H9 (cell line): ENCODE measurements around the gene RACGAP1. TPM values are rescaled to one million over a fixed set of nuclear protein-coding genes. Genes with fewer than 3 reads are reported as not detected.

ENCODE experiments used
- DNase-seq: peaks from one replicate; pipeline ENCODE4 v3.0.0-alpha.2; 2017
- H2AFZ ChIP-seq: one replicate; pipeline ENCODE4 v1.6.1; 2013; ENCODE audit warnings: mild to moderate bottlenecking, low read length, control low read depth, moderate library complexity
- H2AK5ac ChIP-seq: 2 replicates; pipeline ENCODE4 v1.6.1; 2013; ENCODE audit warnings: low read length, control low read depth, mixed read lengths; ENCODE audit not compliant: insufficient read length
- H2BK120ac ChIP-seq: one replicate; pipeline ENCODE4 v1.6.1; 2013; ENCODE audit warnings: low read depth, mild to moderate bottlenecking, low read length, control low read depth, inconsistent platforms; ENCODE audit not compliant: poor library complexity, severe bottlenecking
- H2BK12ac ChIP-seq: 2 replicates; pipeline ENCODE4 v1.6.1; 2013; ENCODE audit warnings: low read length, control low read depth, mixed read lengths, low read depth; ENCODE audit not compliant: insufficient read length
- H2BK15ac ChIP-seq: 2 replicates; pipeline ENCODE4 v1.6.1; 2013; ENCODE audit warnings: low read depth, low read length, control low read depth
- H2BK20ac ChIP-seq: one replicate; pipeline ENCODE4 v1.6.1; 2013; ENCODE audit warnings: low read depth, mild to moderate bottlenecking, low read length, control low read depth, inconsistent platforms; ENCODE audit not compliant: poor library complexity, severe bottlenecking
- H2BK5ac ChIP-seq: 2 replicates; pipeline ENCODE4 v1.6.1; 2013; ENCODE audit warnings: low read length, control low read depth, mixed read lengths; ENCODE audit not compliant: insufficient read length
- H3K14ac ChIP-seq: 2 replicates; pipeline ENCODE4 v1.6.1; 2013; ENCODE audit warnings: low read length, control low read depth; ENCODE audit not compliant: insufficient read depth
- H3K18ac ChIP-seq: 2 replicates; pipeline ENCODE4 v1.6.1; 2013; ENCODE audit warnings: low read depth, mild to moderate bottlenecking, mixed read lengths, low read length, control low read depth; ENCODE audit not compliant: insufficient read length
- H3K23ac ChIP-seq: 2 replicates; pipeline ENCODE4 v1.6.1; 2013; ENCODE audit warnings: low read length, control low read depth, mixed read lengths, low read depth; ENCODE audit not compliant: insufficient read length
- H3K23me2 ChIP-seq: 2 replicates; pipeline ENCODE4 v1.6.1; 2013; ENCODE audit warnings: low read depth, mild to moderate bottlenecking, mixed read lengths, low read length, control low read depth; ENCODE audit not compliant: insufficient read length, poor library complexity, severe bottlenecking
- H3K27ac ChIP-seq: 2 replicates; pipeline ENCODE4 v1.5.1; 2013; ENCODE audit warnings: low read length, control low read depth, mixed read lengths, low read depth; ENCODE audit not compliant: insufficient read length
- H3K27me3 ChIP-seq: 2 replicates; pipeline ENCODE4 v1.6.1; 2013; ENCODE audit warnings: low read length, control low read depth, inconsistent platforms; ENCODE audit not compliant: insufficient read depth
- H3K4ac ChIP-seq: 2 replicates; pipeline ENCODE4 v1.6.1; 2013; ENCODE audit warnings: low read depth, mild to moderate bottlenecking, control low read depth, inconsistent platforms, low read length, moderate library complexity
- H3K4me1 ChIP-seq: 2 replicates; pipeline ENCODE4 v1.6.1; 2013; ENCODE audit warnings: low read length, control low read depth, inconsistent platforms; ENCODE audit not compliant: insufficient read depth
- H3K4me2 ChIP-seq: 2 replicates; pipeline ENCODE4 v1.6.1; 2013; ENCODE audit warnings: low read length, control low read depth, mixed read lengths; ENCODE audit not compliant: insufficient read length, insufficient read depth
- H3K56ac ChIP-seq: 2 replicates; pipeline ENCODE4 v1.6.1; 2013; ENCODE audit warnings: low read depth, mild to moderate bottlenecking, mixed read lengths, low read length, control low read depth; ENCODE audit not compliant: insufficient read length
- H3K79me1 ChIP-seq: 2 replicates; pipeline ENCODE4 v1.6.1; 2013; ENCODE audit warnings: low read depth, mild to moderate bottlenecking, moderate library complexity, low read length, control low read depth, inconsistent platforms; ENCODE audit not compliant: insufficient read depth, poor library complexity, severe bottlenecking
- H3K79me2 ChIP-seq: 2 replicates; pipeline ENCODE4 v1.6.1; 2013; ENCODE audit warnings: low read length, control low read depth, inconsistent platforms; ENCODE audit not compliant: insufficient read depth
- H3K9ac ChIP-seq: 2 replicates; pipeline ENCODE4 v1.6.1; 2013; ENCODE audit warnings: low read length, control low read depth, mixed read lengths; ENCODE audit not compliant: insufficient read length; ENCODE audit errors: extremely low read depth
- H3K9me3 ChIP-seq: one replicate; pipeline ENCODE4 v1.6.1; 2013; ENCODE audit warnings: low read depth, low read length, inconsistent platforms; ENCODE audit not compliant: control insufficient read depth
- H3T11ph ChIP-seq: one replicate; pipeline ENCODE4 v1.6.1; 2013; ENCODE audit warnings: mild to moderate bottlenecking, low read length, control low read depth, inconsistent platforms
- H4K20me1 ChIP-seq: one replicate; pipeline ENCODE4 v1.6.1; 2013; ENCODE audit not compliant: control insufficient read depth, insufficient read length, insufficient read depth
- H4K5ac ChIP-seq: 2 replicates; pipeline ENCODE4 v1.6.1; 2013; ENCODE audit warnings: low read depth, mild to moderate bottlenecking, mixed read lengths, low read length, control low read depth; ENCODE audit not compliant: insufficient read length
- H4K8ac ChIP-seq: replicated peaks from 2 replicates; pipeline ENCODE4 v1.6.1; 2013; ENCODE audit warnings: low read length, control low read depth, mixed read lengths, low read depth; ENCODE audit not compliant: insufficient read length
- H4K91ac ChIP-seq: 2 replicates; pipeline ENCODE4 v1.6.1; 2013; ENCODE audit warnings: low read depth, mild to moderate bottlenecking, moderate library complexity, mixed read lengths, low read length, control low read depth; ENCODE audit not compliant: insufficient read length
- H3K27ac Mint-ChIP-seq, 3 experiments: 2 replicates in 2 of 3; 3 replicates in 1 of 3; pipeline ENCODE4 v1.8.0; 2020 to 2021; ENCODE audit warnings: mixed read lengths in 3 of 3, mild to moderate bottlenecking in 1 of 3, moderate library complexity in 1 of 3
- H3K27me3 Mint-ChIP-seq: 2 replicates; pipeline ENCODE4 v1.8.0; 2021; ENCODE audit warnings: low read depth, mild to moderate bottlenecking, moderate library complexity, mixed read lengths
- H3K36me3 Mint-ChIP-seq, 3 experiments: 2 replicates in 2 of 3; 3 replicates in 1 of 3; pipeline ENCODE4 v1.8.0; 2020 to 2021; ENCODE audit warnings: low read depth in 3 of 3, mixed read lengths in 3 of 3; ENCODE audit not compliant: insufficient read depth in 1 of 3
- H3K4me1 Mint-ChIP-seq, 2 experiments: 2 replicates each; pipeline ENCODE4 v1.8.0; 2020; ENCODE audit warnings: mixed read lengths in 2 of 2
- H3K4me3 Mint-ChIP-seq, 2 experiments: 2 replicates in 1 of 2; 3 replicates in 1 of 2; pipeline ENCODE4 v1.8.0; 2020 to 2021; ENCODE audit warnings: mild to moderate bottlenecking in 2 of 2, mixed read lengths in 2 of 2, moderate library complexity in 1 of 2
- H3K9me3 Mint-ChIP-seq, 2 experiments: 2 replicates in 1 of 2; 3 replicates in 1 of 2; pipeline ENCODE4 v1.8.0; 2020; ENCODE audit warnings: mild to moderate bottlenecking in 2 of 2, mixed read lengths in 2 of 2, moderate library complexity in 1 of 2
- CTCF ChIP-seq: fragments of 200-600 bp; sonication (generic); conservative IDR thresholded peaks from 3 replicates; pipeline ENCODE4 v1.8.0; 2021; ENCODE audit warnings: antibody characterized with exemption, mild to moderate bottlenecking
- WGBS: extraction: QIAGEN DNeasy Blood & Tissue Kit; methylation state at CpG from one replicate; pipeline ENCODE4 v1.1.7; 2013; ENCODE audit warnings: missing lambda C conversion rate, low lambda C conversion rate, mixed read lengths; ENCODE audit not compliant: insufficient read length; ENCODE audit errors: extremely low coverage; 5-methylcytosine and 5-hydroxymethylcytosine counted together
- total RNA-seq: library from RNA; stranded (reverse); gene quantifications from 2 replicates; pipeline ENCODE4 v1.2.1, GENCODE V29; 2021

The RACGAP1 gene
- total RNA-seq, 1 experiment from 2014 or later, result 64.8 TPM

DNA sequence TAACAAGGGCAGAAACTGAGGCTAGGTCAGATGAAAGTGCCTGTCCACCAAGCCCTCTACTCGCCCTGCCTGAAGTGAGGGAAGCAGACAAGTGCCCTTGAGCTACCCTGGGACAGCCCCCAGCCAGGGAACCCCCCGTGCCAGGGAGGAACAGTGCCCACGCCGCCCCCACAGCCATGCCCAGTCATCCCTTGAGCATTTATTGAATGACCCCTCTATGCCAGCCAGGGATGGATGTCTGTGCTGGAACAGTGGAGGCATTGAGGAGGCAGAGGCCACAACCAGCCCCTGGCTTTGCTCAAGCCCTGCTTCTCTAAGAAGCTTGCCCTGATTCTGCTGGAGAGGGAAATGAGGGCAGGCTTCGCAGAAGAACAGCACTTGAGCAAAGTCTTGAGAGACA is 56.3 kb downstream of the RACGAP1 start:
- Histone ChIP-seq H3K27me3 (peaks cover 2% of the 10 kb centered on the region; the same call in 1 of the 2 replicates), H3K9ac (no peak overlapping the region), H3K14ac (no peak overlapping the region), H3K23ac (no peak overlapping the region), H3K79me2 (no peaks in the 10 kb centered on the region), H4K5ac (no peak overlapping the region), H3K27ac (no peak overlapping the region), H2BK20ac (no peak overlapping the region), H3K56ac (no peak overlapping the region), H3K4me1 (no peaks in the 10 kb centered on the region), H2BK120ac (no peak overlapping the region), H4K20me1 (no peaks in the 10 kb centered on the region), H2AFZ (no peak overlapping the region), H3K79me1 (no peaks in the 10 kb centered on the region), H3T11ph (no peak overlapping the region), H4K91ac (no peak overlapping the region), H2BK15ac (no peak overlapping the region), H3K4ac (no peak overlapping the region), H3K18ac (no peak overlapping the region), H2AK5ac (no peak overlapping the region), H2BK12ac (no peak overlapping the region), H3K23me2 (no peaks in the 10 kb centered on the region), H3K9me3 (no peaks in the 10 kb centered on the region), H2BK5ac (no peak overlapping the region), H4K8ac (no peak overlapping the region), H3K4me2 (no peak overlapping the region)
- Mint-ChIP-seq H3K4me3 (no peak overlapping the region), H3K27ac (0 out of 7 replicates have a peak overlapping the region, but pooled peaks of 1 of the 3 experiments have one; percentile 10), H3K9me3 (no peaks in the 10 kb centered on the region), H3K36me3 (no peaks in the 10 kb centered on the region), H3K4me1 (peaks cover 11 to 12% of the 10 kb centered on the region in 2 experiments), H3K27me3 (peaks cover 32% of the 10 kb centered on the region)
- DNase-seq, result no peak
- TF ChIP-seq CTCF, result no peak
- WGBS, result no CpG with 5 or more reads among the region's 5 CpGs
